CD14-positive monocyte (primary cell): Measurements from ENCODE around the gene PWWP2A. TPM values are rescaled to one million over a fixed set of nuclear protein-coding genes. Genes with fewer than 3 reads are reported as not detected.

Source experiments
- DNase-seq, 3 donors: peaks; one replicate each; pipeline ENCODE4 v3.0.0-alpha.2; 2011 to 2022
- H2AFZ ChIP-seq: 2 replicates; pipeline ENCODE4 v1.6.0; 2012; ENCODE audit warnings: mild to moderate bottlenecking, low read depth, low read length, inconsistent platforms; ENCODE audit not compliant: insufficient read depth, poor library complexity, severe bottlenecking
- H3K27ac ChIP-seq, 2 donors: 1 replicate in 1 of 2; 2 replicates in 1 of 2; pipeline ENCODE4 v1.5.1; 2012 to 2013; ENCODE audit warnings: low read length in 2 of 2, control low read depth in 1 of 2, inconsistent platforms in 1 of 2, low read depth in 1 of 2, mild to moderate bottlenecking in 1 of 2
- H3K27me3 ChIP-seq, 2 donors: one replicate each; pipeline versions ENCODE4 v1.6.0 to v1.6.1; 2011 to 2013; ENCODE audit warnings: low read length in 2 of 2; ENCODE audit not compliant: control insufficient read depth in 2 of 2, insufficient read depth in 2 of 2
- H3K36me3 ChIP-seq, 2 donors: replicated peaks in 1 of 2; 1 replicate in 1 of 2; 2 replicates in 1 of 2; pipeline versions ENCODE4 v1.5.1 to v1.6.1; 2012 to 2013; ENCODE audit warnings: low read length in 2 of 2, control low read depth in 1 of 2, inconsistent platforms in 1 of 2, mild to moderate bottlenecking in 1 of 2; ENCODE audit not compliant: insufficient read depth in 2 of 2, control insufficient read depth in 1 of 2
- H3K4me1 ChIP-seq, 2 donors: 1 replicate in 1 of 2; 2 replicates in 1 of 2; pipeline versions ENCODE4 v1.5.1 to v1.6.1; 2012 to 2013; ENCODE audit warnings: low read length in 2 of 2, control low read depth in 1 of 2, inconsistent platforms in 1 of 2, mild to moderate bottlenecking in 1 of 2, moderate library complexity in 1 of 2; ENCODE audit not compliant: insufficient read depth in 2 of 2, control insufficient read depth in 1 of 2
- H3K4me2 ChIP-seq: replicated peaks from 2 replicates; pipeline ENCODE3; 2012; ENCODE audit warnings: low read length, moderate library complexity, mild to moderate bottlenecking; ENCODE audit not compliant: poor library complexity, severe bottlenecking; ENCODE audit errors: extremely low read depth
- H3K4me3 ChIP-seq, 3 experiments: fragments of 200-600 bp in 1 of 3; sonication (generic) in 1 of 3; replicated peaks in 1 of 3; 1 replicate in 2 of 3; 2 replicates in 1 of 3; pipeline ENCODE4 v1.5.1; 2011 to 2013; ENCODE audit warnings: low read length in 3 of 3, mild to moderate bottlenecking in 3 of 3, control low read depth in 2 of 3, low read depth in 2 of 3, inconsistent platforms in 1 of 3, moderate library complexity in 1 of 3
- H3K79me2 ChIP-seq: 2 replicates; pipeline ENCODE4 v1.6.0; 2012; ENCODE audit warnings: mild to moderate bottlenecking, control low read depth, inconsistent platforms, low read length, moderate library complexity; ENCODE audit not compliant: insufficient read depth
- H3K9ac ChIP-seq: 2 replicates; pipeline ENCODE4 v1.6.0; 2017; ENCODE audit warnings: low read length, mild to moderate bottlenecking; ENCODE audit not compliant: insufficient read depth, poor library complexity, severe bottlenecking
- H3K9me3 ChIP-seq, 2 donors: replicated peaks in 1 of 2; 1 replicate in 1 of 2; 2 replicates in 1 of 2; pipeline versions ENCODE4 v1.5.1 to v1.6.1; 2012 to 2013; ENCODE audit warnings: low read length in 2 of 2, control low read depth in 1 of 2; ENCODE audit not compliant: control insufficient read depth in 1 of 2, insufficient read depth in 1 of 2
- H4K20me1 ChIP-seq: 2 replicates; pipeline ENCODE4 v1.6.0; 2012; ENCODE audit warnings: mild to moderate bottlenecking, low read length, control low read depth, moderate library complexity; ENCODE audit not compliant: insufficient read depth
- H3K27ac Mint-ChIP-seq, 7 donors: one replicate each; pipeline ENCODE4 v1.8.0; 2020; ENCODE audit warnings: mild to moderate bottlenecking in 7 of 7, mixed read lengths in 7 of 7, moderate library complexity in 6 of 7, inconsistent platforms in 2 of 7
- H3K27me3 Mint-ChIP-seq, 3 donors: one replicate each; pipeline ENCODE4 v1.8.0; 2021 to 2022; ENCODE audit warnings: low read depth in 3 of 3, mild to moderate bottlenecking in 3 of 3, mixed read lengths in 3 of 3, moderate library complexity in 3 of 3, inconsistent platforms in 1 of 3
- H3K36me3 Mint-ChIP-seq, 2 donors: one replicate each; pipeline ENCODE4 v1.8.0; 2020; ENCODE audit warnings: mixed read lengths in 2 of 2, inconsistent platforms in 1 of 2, mild to moderate bottlenecking in 1 of 2
- H3K4me1 Mint-ChIP-seq: one replicate; pipeline ENCODE4 v1.8.0; 2020; ENCODE audit warnings: mild to moderate bottlenecking, mixed read lengths
- H3K4me3 Mint-ChIP-seq, 2 donors: one replicate each; pipeline ENCODE4 v1.8.0; 2020; ENCODE audit warnings: mild to moderate bottlenecking in 2 of 2, mixed read lengths in 2 of 2, moderate library complexity in 1 of 2
- H3K9me3 Mint-ChIP-seq, 7 donors: one replicate each; pipeline ENCODE4 v1.8.0; 2020 to 2022; ENCODE audit warnings: mixed read lengths in 7 of 7, mild to moderate bottlenecking in 6 of 7, moderate library complexity in 6 of 7, inconsistent platforms in 2 of 7
- WGBS: methylation state at CpG from one replicate; pipeline ENCODE4 v1.1.5; 2013; ENCODE audit warnings: missing lambda C conversion rate; ENCODE audit not compliant: insufficient coverage; 5-methylcytosine and 5-hydroxymethylcytosine counted together
- intact Hi-C, 2 donors: fragments of 100-400 bp; cut with micrococcal nuclease; formaldehyde crosslinking; loops; one replicate each; pipeline versions ENCODE4 v1.15.0 to v1.15.1; 2023
- polyA plus RNA-seq, 3 donors: library from polyadenylated mRNA; depleted of rRNA in 1 of 3; unstranded in 2 of 3; stranded (reverse) in 1 of 3; fragments of 300-500 nt in 2 of 3; fragments of >200 nt in 1 of 3; fragmentation: Illumina TruSeq in 2 of 3; gene quantifications; 1 replicate in 2 of 3; 2 replicates in 1 of 3; pipeline ENCODE4 v1.2.3, GENCODE V29; 2012 to 2021
- TF ChIP-seq, protein P1 (sequence below): fragments of 200-600 bp; IDR thresholded peaks from one replicate; pipeline ENCODE4 v1.8.0; 2022; ENCODE audit warnings: antibody characterized with exemption, mild to moderate bottlenecking

Gene PWWP2A
- polyA plus RNA-seq, 3 donors, result 18.8 to 21.6 (median 18.9) TPM

DNA sequence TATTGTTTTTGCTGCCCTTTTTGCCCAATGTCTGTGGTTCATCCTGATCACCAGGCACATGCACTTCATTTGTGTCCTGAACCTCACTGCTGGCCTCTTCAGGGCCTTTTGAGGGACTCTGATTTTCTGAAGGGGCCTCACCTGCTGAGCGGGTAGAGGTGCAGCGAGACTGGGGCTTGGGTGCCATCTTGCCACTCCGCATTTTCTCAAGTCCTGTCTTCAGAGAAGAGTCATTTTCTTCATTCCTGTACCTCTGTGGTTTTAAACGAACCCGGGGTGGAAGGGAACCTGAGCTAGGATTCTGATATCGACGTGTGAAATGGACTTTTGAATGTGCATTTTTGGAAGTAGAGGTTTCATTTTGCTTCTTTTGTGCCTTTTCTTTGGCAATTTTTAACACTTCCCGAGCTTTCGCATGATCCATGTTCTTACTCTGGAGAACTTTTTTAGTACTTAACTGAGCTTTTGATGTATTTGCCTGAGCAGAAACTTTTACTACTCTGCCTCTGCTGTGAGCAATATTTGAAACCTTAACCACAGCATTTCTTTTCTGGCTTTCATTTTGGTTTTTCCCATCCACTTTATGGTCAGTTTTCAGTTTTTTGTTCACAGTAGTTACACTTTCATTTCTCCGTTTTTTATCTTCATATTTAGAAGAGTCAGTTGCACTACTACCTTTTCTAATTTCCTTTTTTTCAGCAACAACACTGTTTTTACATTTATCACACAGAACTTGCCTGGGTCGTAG, 26.1 kb downstream of the PWWP2A start:
- peak overlapping the region in 6 of 7 donors; percentile 32 to 91 (median 74) for H3K27ac Mint-ChIP-seq
- no peaks in the 10 kb centered on the region for H3K9me3 ChIP-seq
- no peak overlapping the region for H3K4me3 ChIP-seq
- no peak overlapping the region for H2AFZ ChIP-seq
- H3K27me3 Mint-ChIP-seq, result no peaks in the 10 kb centered on the region
- peaks cover 13 to 26% of the 10 kb centered on the region in 2 donors for H3K36me3 ChIP-seq
- peaks cover 72% of the 10 kb centered on the region for H3K79me2 ChIP-seq
- H3K4me1 ChIP-seq, result peaks cover 55 to 82% of the 10 kb centered on the region in 2 donors
- peak overlapping the region; percentile 7 for H3K4me2 ChIP-seq
- H3K27me3 ChIP-seq, result no peaks in the 10 kb centered on the region
- TF ChIP-seq, protein P1, sequence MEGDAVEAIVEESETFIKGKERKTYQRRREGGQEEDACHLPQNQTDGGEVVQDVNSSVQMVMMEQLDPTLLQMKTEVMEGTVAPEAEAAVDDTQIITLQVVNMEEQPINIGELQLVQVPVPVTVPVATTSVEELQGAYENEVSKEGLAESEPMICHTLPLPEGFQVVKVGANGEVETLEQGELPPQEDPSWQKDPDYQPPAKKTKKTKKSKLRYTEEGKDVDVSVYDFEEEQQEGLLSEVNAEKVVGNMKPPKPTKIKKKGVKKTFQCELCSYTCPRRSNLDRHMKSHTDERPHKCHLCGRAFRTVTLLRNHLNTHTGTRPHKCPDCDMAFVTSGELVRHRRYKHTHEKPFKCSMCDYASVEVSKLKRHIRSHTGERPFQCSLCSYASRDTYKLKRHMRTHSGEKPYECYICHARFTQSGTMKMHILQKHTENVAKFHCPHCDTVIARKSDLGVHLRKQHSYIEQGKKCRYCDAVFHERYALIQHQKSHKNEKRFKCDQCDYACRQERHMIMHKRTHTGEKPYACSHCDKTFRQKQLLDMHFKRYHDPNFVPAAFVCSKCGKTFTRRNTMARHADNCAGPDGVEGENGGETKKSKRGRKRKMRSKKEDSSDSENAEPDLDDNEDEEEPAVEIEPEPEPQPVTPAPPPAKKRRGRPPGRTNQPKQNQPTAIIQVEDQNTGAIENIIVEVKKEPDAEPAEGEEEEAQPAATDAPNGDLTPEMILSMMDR, result no peak
- no peaks in the 10 kb centered on the region for H3K9me3 Mint-ChIP-seq
- no peak for DNase-seq
- no peak overlapping the region for H3K9ac ChIP-seq
- no peaks in the 10 kb centered on the region for H4K20me1 ChIP-seq
- H3K36me3 Mint-ChIP-seq, result peaks cover 27 to 36% of the 10 kb centered on the region in 2 donors
- no peak overlapping the region for H3K4me3 Mint-ChIP-seq
- peak overlapping the region; percentile 27 to 76 for H3K27ac ChIP-seq
- intact Hi-C loops, result loop anchor here in 1 of 2 donors (10.0 kb wide), 1 partner anchor 242 kb away; no protein-coding TSS in a partner anchor
- peaks cover 82% of the 10 kb centered on the region for H3K4me1 Mint-ChIP-seq
- WGBS, result no CpG with 5 or more reads among the region's 11 CpGs

- no peaks in the 10 kb centered on the region for H3K9me3 Mint-ChIP-seq
- peaks cover 27 to 36% of the 10 kb centered on the region in 2 donors for H3K36me3 Mint-ChIP-seq
- peaks cover 13 to 26% of the 10 kb centered on the region in 2 donors for H3K36me3 ChIP-seq
- no peaks in the 10 kb centered on the region for H3K9me3 ChIP-seq
- no peak overlapping the region for H3K4me3 ChIP-seq
- no peak overlapping the region for H2AFZ ChIP-seq
- WGBS, result no CpG with 5 or more reads among the region's 7 CpGs
- peak overlapping the region in 1 of 2 donors; percentile 76 for H3K27ac ChIP-seq
- H3K79me2 ChIP-seq, result peaks cover 78% of the 10 kb centered on the region
- H3K4me1 ChIP-seq, result peaks cover 50 to 81% of the 10 kb centered on the region in 2 donors
- no peak overlapping the region for H3K4me2 ChIP-seq
- H3K4me3 Mint-ChIP-seq, result no peak overlapping the region
- H3K27me3 ChIP-seq, result no peaks in the 10 kb centered on the region
- DNase-seq, result no peak
- H3K4me1 Mint-ChIP-seq, result peaks cover 79% of the 10 kb centered on the region
- no peaks in the 10 kb centered on the region for H3K27me3 Mint-ChIP-seq
- no peak overlapping the region for H3K9ac ChIP-seq
- no peaks in the 10 kb centered on the region for H4K20me1 ChIP-seq
- intact Hi-C loops, result loop anchor here in 1 of 2 donors (10.0 kb wide), 1 partner anchor 242 kb away; no protein-coding TSS in a partner anchor
- TF ChIP-seq, protein P1, result no peak
- H3K27ac Mint-ChIP-seq, result peak overlapping the region; percentile 12 to 91 (median 77)
Measured at GRCh38 chr5:160092514-160092913, 26.7 kb downstream of the PWWP2A start.
